ENCODE results near the gene F9.
"Not testable (repeated sequence)": the region's sequence is repeated elsewhere in the genome, so short reads cannot be mapped to it uniquely, and the experiment has no call there.

F9 gene

DNA sequence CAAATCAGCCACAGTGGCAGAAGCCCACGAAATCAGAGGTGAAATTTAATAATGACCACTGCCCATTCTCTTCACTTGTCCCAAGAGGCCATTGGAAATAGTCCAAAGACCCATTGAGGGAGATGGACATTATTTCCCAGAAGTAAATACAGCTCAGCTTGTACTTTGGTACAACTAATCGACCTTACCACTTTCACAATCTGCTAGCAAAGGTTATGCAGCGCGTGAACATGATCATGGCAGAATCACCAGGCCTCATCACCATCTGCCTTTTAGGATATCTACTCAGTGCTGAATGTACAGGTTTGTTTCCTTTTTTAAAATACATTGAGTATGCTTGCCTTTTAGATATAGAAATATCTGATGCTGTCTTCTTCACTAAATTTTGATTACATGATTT, at the start of gene F9:
TSS of gene F9 (plus strand) at position 190 of the 400 bp plus-strand sequence. CDS start at position 216, 26 bp downstream.
- DNase-seq: no peak

DNA sequence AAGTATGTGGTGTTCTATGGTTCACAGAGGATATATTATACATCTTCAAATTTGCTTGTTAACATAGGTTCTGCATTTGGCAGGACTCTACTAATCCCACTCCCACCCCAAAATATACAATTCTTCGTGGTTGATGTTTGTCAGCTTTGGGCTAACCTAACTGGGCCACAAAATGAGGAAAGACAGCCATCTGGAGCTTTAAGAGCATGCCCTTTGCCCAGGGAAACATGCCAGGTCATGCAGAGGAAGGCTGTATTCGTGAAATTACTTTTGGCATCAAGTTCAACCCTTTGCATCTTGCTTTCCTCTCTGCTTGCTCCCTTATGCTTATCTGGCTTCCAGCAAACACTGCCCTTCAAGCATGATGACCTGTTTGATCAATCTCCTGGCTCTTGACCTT, 46.8 kb upstream of the F9 start:
- no peak for DNase-seq

DNA sequence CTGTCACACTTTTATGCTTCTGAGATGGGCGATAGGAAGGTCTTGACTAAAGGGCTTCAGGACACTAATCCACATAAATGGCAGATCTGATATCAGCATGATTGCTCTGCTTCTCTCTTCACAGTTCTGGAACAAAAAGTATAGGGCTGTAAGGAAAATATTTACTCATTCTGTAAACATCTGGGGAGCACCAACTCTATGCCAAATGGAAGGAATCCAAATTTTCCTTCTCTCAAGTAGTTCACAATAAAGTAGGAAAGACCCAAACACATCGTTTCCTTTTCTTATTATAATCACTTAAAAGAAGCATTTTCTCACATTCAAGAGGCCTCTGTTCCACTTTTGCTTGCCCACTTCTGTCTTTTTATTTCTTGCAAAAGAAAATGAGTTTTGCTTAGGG, 45.9 kb upstream of the F9 start:
- DNase-seq: no peak

DNA sequence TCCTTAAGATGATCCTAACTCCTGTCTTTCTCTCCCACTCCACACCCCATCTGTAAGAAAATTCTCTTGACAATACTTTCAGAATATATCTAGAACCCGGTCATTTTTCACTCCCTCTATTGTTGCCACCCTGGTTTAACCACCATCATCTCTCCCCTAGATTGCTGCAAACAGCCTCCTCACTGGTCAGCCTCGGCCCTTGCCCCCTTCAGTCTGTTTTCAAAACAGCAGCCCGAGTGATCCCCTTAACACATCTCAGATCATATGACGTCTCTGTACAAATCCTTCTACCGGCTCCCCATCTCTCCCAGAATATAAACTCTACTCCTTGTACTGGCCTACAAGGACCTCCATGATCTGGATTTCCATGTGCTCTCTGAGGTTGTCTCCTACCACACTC, 35.2 kb upstream of the F9 start:
- no peak for DNase-seq

DNA sequence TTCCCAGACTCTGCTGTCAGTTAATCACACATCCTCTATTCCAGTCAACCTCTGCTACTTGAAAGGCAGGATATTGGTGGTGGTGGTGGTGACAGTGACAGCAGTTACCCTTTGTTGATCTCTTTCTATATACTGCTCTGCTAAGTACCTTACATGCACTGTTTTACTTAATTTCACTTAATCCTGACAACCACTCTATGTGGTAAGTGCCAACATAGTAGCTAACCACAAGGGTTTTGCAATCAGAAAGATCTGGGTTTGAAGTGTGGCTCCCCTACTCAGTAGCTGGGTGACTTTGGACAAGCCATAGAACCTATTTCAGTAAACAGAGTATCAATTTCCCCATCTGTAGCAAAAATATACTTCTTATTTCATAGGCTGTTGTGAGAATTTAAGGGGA, 24.2 kb upstream of the F9 start:
- no peak for DNase-seq

DNA sequence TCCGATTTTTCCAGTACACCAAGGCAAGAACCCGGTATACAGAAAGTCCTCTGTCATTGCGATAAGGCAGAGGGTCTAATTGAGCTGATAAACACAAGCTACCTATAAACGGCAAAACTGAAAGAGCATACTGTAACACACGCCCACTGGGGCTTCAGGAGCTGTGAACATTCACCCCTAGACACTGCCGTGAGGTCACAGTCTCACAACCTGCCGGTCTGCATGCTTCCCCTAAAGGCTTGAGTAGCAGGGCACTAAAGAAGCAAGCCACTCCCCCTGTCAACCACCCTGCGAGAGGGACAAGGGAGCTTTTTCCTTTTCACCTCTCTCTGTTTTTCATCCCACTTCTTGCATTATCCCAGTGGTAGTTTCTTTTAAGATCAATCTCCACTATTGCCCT, 22.4 kb upstream of the F9 start:
- DNase-seq: no peak

DNA sequence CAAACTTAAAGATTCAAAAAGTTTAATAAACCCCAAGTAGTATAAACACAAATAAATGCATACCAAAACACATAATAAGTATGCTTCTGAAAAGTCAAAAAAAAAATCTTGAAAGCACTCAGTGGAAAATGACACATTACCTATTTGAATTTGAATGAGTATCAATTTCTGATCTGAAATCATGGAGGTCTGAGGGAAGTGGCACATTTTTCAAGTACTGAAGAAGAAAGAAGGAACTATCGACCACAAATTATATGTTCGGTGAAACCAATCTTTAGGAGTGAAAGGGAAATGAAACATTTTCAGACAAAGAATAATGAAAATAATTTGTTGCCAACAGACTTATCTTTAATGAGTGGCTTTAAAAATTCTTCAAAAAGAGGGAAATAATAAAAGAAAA, 12.1 kb upstream of the F9 start:
- no peak for DNase-seq

DNA sequence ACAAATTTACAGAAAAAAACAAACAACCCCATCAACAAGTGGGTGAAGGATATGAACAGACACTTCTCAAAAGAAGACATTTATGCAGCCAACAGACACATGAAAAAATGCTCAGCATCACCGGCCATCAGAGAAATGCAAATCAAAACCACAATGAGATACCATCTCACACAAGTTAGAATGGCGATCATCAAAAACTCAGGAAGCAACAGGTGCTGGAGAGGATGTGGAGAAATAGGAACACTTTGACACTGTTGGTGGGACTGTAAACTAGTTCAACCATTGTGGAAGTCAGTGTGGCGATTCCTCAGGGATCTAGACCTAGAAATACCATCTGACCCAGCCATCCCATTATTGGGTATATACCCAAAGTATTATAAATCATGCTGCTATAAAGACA, 1.7 kb upstream of the F9 start:
- DNase-seq: not testable (repeated sequence)

DNA sequence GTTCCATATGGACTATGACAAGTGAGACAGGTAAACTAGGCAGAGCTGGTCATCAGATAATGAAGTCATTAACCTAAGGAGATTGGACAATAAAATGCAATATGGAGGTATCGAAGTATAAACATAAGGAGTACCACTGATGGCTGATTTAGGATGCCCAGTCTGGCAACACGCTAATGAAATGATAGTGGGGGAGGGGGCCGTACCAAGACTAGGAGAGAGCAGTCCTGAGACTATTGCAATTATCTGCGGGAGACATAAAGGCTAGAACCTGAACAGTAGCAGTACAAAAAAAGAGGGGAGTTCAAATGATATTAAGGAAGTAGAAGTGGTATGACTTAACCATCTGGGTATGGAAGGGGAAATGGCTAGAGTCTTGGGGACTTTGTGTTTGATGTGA, 2.3 kb downstream of the F9 start:
- no peak for DNase-seq

DNA sequence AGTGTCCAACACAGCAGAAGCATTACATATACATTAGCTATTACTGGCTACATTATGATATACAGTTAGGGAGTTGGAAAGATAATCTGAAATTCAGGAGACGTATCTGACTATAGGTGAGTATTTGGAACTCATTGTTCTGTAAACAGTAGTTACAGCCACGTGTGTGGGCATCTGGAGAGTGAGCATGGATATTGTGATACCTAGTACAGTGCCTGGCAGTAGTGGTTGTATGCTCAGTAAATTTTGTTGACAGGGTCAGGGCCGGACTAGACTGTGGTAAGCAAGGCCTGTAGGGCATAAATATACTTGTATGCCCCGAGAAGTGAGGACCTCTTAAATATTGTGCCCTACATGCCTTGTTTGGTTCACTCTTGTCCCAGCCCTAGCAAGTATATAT, 2.9 kb downstream of the F9 start:
- DNase-seq: no peak

DNA sequence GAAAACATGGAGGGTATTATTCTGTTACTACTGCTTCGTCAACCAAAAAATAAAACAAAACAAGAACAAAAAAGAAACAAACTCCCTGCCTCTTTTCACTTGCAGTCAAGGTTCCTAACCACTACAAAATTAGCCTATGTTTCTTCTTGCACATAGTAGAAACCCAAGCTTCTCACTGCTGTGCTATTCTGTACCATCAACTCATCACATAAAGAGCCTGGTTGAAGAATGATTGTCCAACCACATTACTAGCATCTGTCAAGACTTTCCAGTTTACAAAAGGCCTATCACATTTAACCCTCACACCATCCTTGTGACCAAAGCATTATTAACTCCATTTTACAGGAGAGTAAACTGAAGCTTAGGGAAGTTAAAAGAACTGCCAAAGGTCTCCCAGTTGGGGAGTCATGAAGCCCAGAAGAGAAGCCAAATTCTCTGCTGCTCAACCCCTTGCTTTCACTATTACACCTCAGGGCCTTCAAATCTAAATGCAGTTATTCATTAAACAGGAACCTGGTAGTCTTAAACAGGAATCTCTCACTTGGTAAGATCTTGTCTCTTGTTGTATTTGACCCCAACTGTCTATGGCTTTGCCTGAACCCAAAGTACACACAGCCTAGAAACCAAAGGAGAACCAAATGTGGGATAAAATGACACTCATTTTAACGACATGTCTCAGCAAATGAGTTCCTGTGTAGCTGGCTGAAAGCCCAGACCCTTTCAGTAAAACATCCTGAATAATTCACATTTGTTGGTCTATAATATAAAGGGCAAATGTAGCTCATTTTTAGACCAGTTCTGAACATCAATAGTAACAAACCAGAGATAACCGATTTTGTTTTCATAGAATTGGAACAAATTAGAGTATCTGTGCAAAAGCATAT, 8.6 kb downstream of the F9 start:
- DNase-seq: no peak

DNA sequence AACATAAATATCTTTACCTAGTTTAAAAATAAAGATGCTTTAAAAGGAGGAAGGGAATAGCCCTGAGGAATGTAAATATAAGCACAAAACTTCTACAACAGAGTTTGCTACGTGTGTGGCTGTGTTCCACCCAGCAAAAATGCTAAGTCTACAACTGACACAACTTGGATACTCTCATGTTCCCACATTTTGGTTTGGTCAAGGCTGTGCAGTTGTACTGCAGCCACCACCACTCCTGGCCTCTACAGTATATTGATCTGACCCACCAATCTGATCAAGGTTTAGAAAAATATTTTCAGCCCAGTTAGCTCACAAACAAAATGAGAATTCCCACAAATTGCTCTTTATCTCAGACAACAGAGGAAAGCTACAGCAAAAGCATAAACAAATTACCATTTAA, 12.1 kb downstream of the F9 start:
- no peak for DNase-seq

DNA sequence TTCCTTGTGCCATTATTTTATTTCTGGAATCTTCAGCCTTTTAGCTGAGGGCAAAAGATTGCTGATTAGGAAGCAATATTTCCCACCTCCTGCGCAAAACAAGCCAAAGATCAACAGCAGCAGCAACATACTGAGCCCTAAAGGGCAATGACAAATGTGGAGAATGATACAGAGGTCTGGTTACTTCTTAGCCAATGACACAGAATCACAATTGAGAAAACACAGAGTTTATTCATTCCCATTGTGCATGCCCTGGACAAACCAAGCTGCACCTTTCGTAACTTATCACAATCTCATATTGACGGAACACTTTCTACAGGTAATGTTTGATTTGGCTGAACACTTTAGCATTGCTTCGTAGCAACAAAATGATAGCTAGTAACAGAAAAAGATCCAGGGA, 13.4 kb downstream of the F9 start:
- no peak for DNase-seq

DNA sequence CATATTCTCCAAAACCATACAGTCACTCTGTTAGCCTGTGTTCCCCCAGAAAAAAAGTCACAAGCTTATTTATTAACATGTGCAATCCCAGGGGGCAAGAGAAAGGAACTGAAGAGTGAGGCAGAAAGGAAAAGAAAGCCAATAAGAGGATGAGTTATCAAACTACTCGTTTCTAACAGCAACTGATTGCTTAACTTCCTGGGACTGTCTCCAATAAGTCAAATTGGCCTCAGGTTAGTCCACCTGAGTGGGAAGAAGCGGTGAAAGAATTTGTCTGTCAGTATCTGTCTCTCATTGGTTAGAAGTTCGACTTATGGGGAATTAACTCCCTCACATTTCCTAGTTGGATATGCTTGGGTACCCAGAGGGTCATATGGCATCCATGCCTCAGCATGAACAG, 14.1 kb downstream of the F9 start:
- DNase-seq: no peak

DNA sequence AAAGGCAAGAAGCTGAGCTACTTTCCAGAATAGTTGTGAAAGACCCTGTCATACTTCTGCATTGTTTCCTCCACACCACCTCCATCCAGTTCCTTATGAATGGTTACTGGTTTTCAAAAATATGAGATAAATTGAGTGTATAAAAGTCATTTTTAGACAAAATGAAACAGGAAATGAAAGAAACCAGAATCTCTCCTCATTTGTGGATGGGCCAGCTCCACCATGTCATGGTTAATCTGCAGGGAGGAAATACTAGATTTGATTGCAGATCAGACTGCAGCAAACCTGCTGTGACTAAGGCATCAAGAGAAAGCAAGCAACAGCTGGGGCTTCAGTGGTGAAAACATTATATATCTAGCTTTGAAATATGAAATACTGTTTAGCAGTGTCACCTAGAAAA, 23.8 kb downstream of the F9 start:
- no peak for DNase-seq

DNA sequence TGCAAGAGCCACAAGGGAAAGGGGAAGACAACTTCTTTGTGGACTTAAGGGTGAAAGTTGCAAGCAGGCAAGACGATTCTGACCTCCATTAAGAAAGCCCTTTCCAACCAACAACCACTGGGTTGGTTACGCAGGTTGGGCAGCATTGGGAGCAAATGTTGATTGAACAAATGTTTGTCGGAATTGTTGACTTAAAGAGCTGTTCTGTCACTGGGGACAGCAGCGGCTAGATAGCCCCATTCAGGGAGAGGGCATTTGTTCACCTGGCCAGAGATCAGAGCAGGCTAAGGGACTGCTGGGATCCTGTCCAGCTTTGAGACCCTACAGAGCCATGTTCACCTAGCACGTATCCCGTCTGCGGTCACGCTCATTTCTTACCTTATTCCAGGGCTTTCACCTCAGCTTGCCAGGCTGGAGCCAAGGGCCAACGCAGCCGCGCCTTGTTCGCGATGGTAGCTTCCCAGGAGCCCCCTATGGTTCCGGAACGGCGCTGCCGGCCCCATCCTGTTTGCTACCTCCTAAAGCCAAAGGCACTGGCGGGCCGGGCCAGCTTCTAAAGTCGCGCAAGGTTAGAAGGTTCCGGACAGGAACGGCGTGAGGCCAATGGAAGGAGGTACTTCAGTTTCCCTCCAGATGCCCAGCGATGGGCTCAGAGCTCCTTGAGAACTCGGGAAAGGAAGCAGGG, 24.6 kb downstream of the F9 start:
- no peak for DNase-seq

DNA sequence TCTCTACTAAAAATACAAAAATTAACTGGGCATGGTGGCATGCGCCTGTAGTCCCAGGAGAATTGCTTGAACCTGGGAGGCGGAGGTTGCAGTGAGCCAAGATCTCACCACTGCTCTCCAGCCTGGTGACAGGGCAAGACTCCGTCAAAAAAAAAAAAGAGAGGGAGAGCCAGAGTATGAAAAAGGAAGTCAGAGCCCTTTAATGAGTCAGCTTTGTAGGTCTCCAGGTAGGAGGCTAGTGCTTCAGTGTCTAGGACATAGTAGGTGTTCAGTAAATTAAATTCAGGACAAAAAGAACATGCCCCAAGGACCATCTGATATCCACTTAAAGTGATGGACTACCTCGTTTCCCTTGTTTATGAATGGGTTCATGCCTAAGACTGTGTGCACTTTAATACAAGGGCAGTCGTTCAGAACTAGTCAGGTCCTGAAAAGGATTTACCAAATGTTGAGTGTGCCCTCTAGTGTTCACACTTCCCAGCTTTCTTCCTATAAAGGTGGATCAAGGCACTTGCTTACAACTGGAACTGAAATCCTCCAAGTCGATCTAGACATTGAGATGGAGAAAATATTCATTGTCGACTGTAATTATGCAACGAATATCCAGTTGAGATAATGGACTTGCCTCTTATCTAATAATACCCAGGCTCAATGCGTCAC, 29.0 kb downstream of the F9 start:
- peak; percentile 0 for DNase-seq

DNA sequence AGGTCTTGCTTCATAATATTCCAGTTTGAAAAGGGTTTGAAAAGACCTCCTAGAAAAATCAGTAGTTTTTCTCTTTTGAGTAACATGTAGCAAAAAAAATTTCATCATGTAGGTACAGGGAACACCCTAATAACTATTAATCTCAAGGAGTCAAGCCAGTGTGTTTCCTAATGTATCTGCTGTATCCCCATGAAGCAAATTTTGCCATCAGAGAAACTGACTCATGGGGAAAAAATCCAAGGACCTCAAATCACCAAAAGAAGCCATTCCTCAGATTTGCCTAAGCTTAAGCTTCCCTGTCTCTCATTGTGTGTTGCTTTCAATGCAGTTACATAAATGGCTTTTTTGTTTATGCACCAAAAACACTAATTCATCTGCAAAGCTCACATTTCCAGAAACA, 29.7 kb downstream of the F9 start:
- no peak for DNase-seq

DNA sequence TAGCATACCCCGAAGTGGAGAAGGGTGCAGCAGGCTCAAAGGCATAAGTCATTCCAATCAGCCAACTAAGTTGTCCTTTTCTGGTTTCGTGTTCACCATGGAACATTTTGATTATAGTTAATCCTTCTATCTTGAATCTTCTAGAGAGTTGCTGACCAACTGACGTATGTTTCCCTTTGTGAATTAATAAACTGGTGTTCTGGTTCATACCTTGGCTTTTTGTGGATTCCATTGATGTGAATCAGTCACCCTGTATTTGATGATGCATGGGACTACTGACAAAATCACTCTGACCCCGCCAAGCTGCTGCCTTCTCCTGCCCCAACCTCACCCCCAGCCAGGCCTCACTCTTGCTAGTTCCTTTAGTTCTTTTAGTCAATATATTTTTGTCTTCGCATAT, 32.7 kb downstream of the F9 start:
- no peak for DNase-seq

DNA sequence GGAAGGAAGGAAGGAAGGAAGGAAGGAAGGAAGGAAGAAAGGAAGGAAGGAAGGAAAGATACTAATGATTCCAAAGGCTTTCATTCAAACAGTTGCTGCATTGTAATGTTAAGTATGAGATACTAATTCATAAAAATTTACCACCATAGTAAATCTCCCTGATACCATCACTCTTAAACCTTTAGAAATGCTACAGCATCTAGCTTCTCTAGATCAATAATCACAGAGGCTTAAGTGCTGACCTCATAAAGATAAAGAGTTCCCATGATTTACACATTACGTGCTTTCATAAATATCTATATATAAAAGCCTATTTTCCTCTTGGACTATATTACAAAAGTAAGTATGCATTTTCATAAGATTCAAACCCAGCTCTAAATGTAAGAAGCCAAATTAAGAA, 36.4 kb downstream of the F9 start:
- no peak for DNase-seq

DNA sequence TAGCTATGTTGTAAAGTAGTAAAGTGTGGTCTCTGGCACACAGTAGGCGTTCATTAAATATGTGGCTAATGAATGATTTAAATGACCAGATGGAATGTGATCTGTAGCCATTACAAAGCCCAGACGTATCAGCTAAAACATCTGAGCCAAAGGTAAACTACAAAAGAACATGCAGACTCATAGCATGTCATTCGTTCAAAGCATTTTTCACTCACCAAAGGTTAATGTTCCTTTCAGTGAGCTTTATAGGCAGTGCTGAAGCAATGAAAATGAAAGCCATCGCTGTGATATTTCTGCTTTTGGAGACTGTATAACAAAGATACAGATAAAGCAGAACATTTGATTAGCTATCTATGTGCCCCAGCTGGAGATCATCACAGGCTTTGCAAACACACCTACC, 50.5 kb downstream of the F9 start:
- no peak for DNase-seq

DNA sequence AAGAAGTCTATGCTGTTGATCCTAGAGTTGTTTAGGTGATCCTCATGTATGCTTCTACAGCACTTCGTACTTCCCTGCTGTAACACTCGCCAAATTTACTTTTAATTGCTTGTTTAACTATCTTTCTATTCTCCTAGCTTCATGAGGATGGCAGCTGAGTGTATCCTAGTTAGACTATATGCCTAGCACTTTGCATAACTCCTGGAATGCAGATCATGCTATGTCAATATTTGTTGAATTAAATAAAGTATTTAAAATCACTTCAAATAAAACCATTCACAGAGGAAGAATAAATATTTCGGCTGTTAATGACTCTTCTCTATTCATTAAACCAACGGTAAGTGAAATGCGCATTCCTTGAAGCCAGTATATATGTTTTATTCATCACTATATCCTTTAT, 55.1 kb downstream of the F9 start:
- no peak for DNase-seq

DNA sequence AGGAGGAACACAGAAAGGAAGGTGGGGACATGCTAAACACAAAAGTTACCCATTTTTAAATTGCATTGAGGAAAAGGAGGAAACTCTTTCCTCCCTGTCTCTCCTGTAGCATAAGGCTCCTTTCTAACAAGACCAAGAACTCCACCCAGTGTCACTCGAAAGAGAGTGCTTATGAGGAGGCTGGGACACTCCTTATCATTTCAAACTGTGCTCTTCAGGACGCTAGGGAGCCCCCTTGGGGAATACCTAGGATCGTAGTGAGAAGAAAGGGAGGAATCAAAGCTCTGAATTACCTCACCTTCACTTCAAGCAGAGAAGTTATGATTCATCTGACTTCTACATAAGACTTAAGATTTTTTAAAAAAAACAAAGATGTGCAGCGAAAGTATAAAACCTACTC, 65.5 kb downstream of the F9 start:
- no peak for DNase-seq

DNA sequence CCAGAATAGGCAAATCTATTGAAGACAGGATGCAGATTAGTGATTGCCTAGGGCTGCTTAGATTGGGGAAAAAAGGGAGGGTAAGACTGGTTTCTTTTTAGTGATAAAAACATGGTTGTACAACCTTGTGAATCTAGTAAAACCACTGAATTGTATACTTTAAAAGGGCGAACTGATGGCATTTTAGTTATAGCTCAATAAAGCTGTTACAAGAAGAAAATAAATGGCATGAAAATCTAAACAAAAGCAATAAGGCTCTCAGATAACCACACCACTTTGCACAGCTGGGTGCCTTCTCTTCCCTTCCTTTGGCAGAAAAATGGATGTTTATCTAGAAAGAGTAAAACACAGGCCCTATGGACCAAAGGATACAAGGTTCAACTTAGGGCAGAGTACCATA, 69.6 kb downstream of the F9 start:
- DNase-seq: no peak

Measured in NCI-H2171 (cell line).